ENCODE data around the gene HPCAL1. TPM values are rescaled to one million over a fixed set of nuclear protein-coding genes. Genes with fewer than 3 reads are reported as not detected.
A peak's percentile ranks its signal among the peaks of the same experiment; 100 is the strongest.
"Not testable (repeated sequence)": the region's sequence is repeated elsewhere in the genome, so short reads cannot be mapped to it uniquely, and the experiment has no call there.

The HPCAL1 gene
- total and polyA plus RNA-seq, 8 donors = 58.1 to 108 (median 72.1) TPM

DNA sequence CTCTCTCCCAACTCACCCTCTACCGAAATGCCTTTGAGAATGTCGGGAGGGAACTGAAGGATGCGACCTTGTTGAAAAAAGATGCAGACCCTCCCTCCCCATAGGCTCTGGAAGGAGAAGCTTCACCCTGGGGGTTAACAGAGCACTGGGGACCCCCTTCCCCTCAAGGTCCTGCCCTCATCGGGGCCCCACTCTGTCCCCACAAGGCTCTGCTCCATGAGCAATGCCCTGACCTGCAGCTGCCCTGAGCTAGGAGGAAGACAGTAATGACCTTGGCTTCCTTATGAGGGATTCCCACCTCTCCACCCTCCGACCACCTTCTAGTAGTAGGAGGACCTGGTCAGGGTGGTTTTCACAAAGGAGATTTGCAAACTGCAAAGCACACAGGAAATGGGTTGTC is 44.4 kb upstream of the HPCAL1 start:
- ATAC-seq = no peak
- Histone ChIP-seq H3K27me3 (no peaks in the 10 kb centered on the region), H3K4me1 (peaks cover 0 to 8% of the 10 kb centered on the region in 2 donors), H3K4me3 (no peak overlapping the region), H3K9me3 (no peaks in the 10 kb centered on the region), H3K36me3 (no peaks in the 10 kb centered on the region), H3K27ac (no peak overlapping the region)
- peak in 2 of 4 donors; percentile 19 to 36 for DNase-seq
- intact Hi-C loops (cut with DNase I) = no loop called here
- TF ChIP-seq, protein P1, sequence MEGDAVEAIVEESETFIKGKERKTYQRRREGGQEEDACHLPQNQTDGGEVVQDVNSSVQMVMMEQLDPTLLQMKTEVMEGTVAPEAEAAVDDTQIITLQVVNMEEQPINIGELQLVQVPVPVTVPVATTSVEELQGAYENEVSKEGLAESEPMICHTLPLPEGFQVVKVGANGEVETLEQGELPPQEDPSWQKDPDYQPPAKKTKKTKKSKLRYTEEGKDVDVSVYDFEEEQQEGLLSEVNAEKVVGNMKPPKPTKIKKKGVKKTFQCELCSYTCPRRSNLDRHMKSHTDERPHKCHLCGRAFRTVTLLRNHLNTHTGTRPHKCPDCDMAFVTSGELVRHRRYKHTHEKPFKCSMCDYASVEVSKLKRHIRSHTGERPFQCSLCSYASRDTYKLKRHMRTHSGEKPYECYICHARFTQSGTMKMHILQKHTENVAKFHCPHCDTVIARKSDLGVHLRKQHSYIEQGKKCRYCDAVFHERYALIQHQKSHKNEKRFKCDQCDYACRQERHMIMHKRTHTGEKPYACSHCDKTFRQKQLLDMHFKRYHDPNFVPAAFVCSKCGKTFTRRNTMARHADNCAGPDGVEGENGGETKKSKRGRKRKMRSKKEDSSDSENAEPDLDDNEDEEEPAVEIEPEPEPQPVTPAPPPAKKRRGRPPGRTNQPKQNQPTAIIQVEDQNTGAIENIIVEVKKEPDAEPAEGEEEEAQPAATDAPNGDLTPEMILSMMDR (IDR thresholded peaks at IDR 0.05) = no peak

DNA sequence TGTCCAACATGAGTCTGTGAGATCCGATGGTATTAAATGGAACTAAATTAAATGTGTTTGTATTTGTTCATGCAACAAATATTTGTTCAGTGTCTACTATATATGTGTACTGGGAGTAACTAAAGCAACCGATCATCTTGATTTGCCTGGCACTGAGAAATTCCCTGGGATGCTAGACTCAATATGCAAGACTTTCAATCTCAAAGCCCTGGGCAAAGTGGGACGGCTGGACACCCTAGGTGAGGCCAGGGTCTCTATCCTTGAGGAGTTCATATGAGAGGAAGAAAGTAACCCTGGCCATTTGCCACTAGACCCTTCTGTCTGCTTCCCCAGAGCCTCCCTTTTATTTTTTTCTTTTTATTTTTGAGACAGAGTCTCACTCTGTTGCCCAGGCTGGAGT is 44.0 kb upstream of the HPCAL1 start:
- no peaks in the 10 kb centered on the region for H3K27me3 ChIP-seq
- no peaks in the 10 kb centered on the region for H3K36me3 ChIP-seq
- DNase-seq = peak in 1 of 4 donors; percentile 5
- TF ChIP-seq, protein P1 (IDR thresholded peaks at IDR 0.05) = no peak
- H3K4me3 ChIP-seq = no peak overlapping the region
- H3K4me1 ChIP-seq = peaks cover 0 to 7% of the 10 kb centered on the region in 2 donors
- no peak for ATAC-seq
- H3K9me3 ChIP-seq = no peaks in the 10 kb centered on the region
- intact Hi-C loops (cut with DNase I) = no loop called here
- no peak overlapping the region for H3K27ac ChIP-seq

DNA sequence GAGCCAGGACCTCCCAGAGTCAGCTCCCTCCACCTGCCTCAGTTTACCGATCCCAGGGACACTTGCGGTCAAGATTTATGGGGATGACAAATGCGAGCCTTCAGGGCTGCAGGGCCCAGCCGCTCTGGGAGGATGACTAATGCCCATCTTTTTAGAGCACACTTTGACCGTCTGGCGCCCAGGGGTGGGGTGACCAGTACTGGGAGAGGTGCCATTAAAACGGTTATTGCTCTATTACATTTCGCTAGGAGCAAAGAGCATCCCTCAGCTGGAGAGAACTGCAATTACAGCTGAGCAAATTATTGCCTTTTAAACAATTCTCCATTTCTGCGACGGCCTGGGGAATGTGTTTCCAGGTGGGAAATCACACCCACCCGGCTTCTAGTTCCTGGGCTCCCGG is 42.6 kb upstream of the HPCAL1 start:
- H3K4me3 ChIP-seq = no peak overlapping the region
- no peaks in the 10 kb centered on the region for H3K27me3 ChIP-seq
- H3K4me1 ChIP-seq = no peaks in the 10 kb centered on the region
- H3K9me3 ChIP-seq = no peaks in the 10 kb centered on the region
- DNase-seq (peak in 1 of 4 donors; percentile 20), ATAC-seq (no peak)
- intact Hi-C loops (cut with DNase I) = no loop called here
- no peak overlapping the region for H3K27ac ChIP-seq
- TF ChIP-seq, protein P1 (IDR thresholded peaks at IDR 0.05) = no peak
- no peaks in the 10 kb centered on the region for H3K36me3 ChIP-seq

DNA sequence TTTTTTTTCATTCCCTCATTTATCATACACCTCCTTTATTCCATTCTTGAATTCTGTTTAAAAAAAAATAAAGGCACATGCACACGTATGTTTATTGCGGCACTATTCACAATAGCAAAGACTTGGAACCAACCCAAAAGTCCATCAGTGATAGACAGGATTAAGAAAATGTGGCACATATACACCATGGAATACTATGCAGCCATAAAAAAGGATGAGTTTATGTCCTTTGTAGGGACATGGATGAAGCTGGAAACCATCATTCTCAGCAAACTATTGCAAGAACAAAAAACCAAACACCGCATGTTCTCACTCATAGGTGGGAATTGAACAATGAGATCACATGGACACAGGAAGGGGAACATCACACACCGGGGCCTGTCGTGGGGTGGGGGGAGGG is 39.2 kb upstream of the HPCAL1 start:
- H3K9me3 ChIP-seq; H3K27me3 ChIP-seq; DNase-seq; H3K27ac ChIP-seq; H3K4me1 ChIP-seq; H3K36me3 ChIP-seq; intact Hi-C loops (cut with DNase I); H3K4me3 ChIP-seq; ATAC-seq: not testable (repeated sequence)

DNA sequence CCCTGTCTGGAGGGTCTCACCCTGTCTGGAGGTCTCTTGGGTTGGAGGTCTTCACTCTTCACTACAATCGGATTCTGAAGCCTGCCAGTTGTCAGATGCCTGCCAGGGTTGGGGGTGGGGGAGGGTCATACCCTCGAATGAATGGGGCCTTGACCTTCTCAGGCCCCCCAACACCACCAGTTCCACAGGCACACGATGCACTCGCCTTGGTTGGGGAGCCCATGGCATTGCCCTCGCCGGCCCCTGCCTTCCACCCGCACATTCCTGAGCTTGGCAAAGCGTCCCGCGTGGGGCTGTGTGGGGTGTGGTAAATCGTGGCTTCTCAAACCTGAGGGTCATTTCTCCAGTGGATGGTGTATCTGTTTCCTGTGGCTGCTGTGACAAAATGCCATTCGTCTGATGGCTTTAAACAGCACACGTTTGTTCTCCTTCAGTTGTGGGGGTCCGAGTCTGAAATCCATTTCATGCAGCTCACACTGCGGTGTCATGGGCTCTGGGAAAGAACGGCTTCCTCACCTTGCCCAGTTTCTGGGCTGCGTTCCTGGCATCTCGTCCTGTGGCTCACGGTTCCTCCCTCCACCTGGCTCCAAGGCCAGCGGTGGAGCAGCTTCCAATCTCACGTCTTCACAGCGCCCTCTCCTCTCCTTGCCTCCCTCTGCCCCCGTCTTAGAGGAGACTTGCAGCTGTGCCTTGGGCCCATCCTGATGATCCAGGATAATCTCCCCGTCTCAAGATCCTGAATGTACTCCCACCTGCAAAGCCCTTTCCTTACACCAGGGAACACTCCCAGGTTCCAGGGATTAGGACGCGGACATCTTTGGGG is 38.0 kb upstream of the HPCAL1 start:
- ATAC-seq (no peak), DNase-seq (peak in 2 of 4 donors; percentile 24 to 72)
- Histone ChIP-seq H3K36me3 (no peaks in the 10 kb centered on the region), H3K4me3 (no peak overlapping the region), H3K27ac (no peak overlapping the region), H3K27me3 (no peaks in the 10 kb centered on the region), H3K9me3 (no peaks in the 10 kb centered on the region), H3K4me1 (no peaks in the 10 kb centered on the region)
- intact Hi-C loops (cut with DNase I) = no loop called here
- TF ChIP-seq, protein P1 (IDR thresholded peaks at IDR 0.05) = no peak

Measured in left lung (tissue), 10 donors.